ENCODE measurements around the gene KRTAP5-4. TPM values are rescaled to one million over a fixed set of nuclear protein-coding genes. Genes with fewer than 3 reads are reported as not detected.
"Not testable (repeated sequence)": the region's sequence is repeated elsewhere in the genome, so short reads cannot be mapped to it uniquely, and the experiment has no call there.

KRTAP5-4 gene
- total and polyA plus RNA-seq, 2 donors (not counting 1 experiment from before 2014, with no cell fraction given) = not detected

- no peak overlapping the region for H3K4me3 ChIP-seq (ENCODE audit: control extremely low read depth in 1 of 5, extremely low read depth in 1 of 5, insufficient read depth in 1 of 5, low read depth in 2 of 5, low read length in 4 of 5)
- no peak overlapping the region for H2AFZ ChIP-seq (ENCODE audit: insufficient read depth, low read depth, low read length, poor library complexity, severe bottlenecking)
- Mint-ChIP-seq H3K9me3 (ENCODE audit: insufficient read depth) (no peaks in the 10 kb centered on the region), H3K4me3 (no peak overlapping the region), H3K27ac (no peak overlapping the region), H3K4me1 (no peaks in the 10 kb centered on the region), H3K27me3 (peaks cover 27% of the 10 kb centered on the region)
- no peak for DNase-seq
- H3K9ac ChIP-seq (ENCODE audit: low read length) = no peak overlapping the region
- H3K4me1 ChIP-seq (ENCODE audit: control insufficient read depth in 2 of 2, insufficient read depth in 2 of 2, low read length in 2 of 2) = no peaks in the 10 kb centered on the region
- POLR2A ChIA-PET = no interaction called here
- no peaks in the 10 kb centered on the region for H3K79me2 ChIP-seq (ENCODE audit: control insufficient read depth, insufficient read depth, low read length)
- no peak overlapping the region for H3K4me2 ChIP-seq (replicated peaks; ENCODE audit: low read depth, low read length, poor library complexity, severe bottlenecking)
- H3K36me3 ChIP-seq (replicated peaks in 1 of 2; ENCODE audit: control extremely low read depth in 1 of 2, control insufficient read depth in 1 of 2, extremely low read depth in 1 of 2, insufficient read depth in 2 of 2, low read length in 1 of 2) = no peaks in the 10 kb centered on the region
- no peak for TF ChIP-seq EZH2 (IDR thresholded peaks at IDR 0.05; ENCODE audit: borderline replicate concordance, insufficient read depth, low read depth, low read length, poor library complexity, severe bottlenecking)
- no peak for TF ChIP-seq CTCF (IDR thresholded peaks at IDR 0.05)
- intact Hi-C loops (cut with micrococcal nuclease) = no loop called here
- peaks cover 0 to 19% (median 2%) of the 10 kb centered on the region in 4 experiments for H3K27me3 ChIP-seq (replicated peaks in 1 of 4; ENCODE audit: control extremely low read depth in 1 of 4, control insufficient read depth in 3 of 4, insufficient read depth in 4 of 4, low read length in 3 of 4)
- H4K20me1 ChIP-seq (ENCODE audit: control insufficient read depth, insufficient read depth, low read length, poor library complexity, severe bottlenecking) = no peaks in the 10 kb centered on the region
- no peak for ATAC-seq (ENCODE audit: low read depth)
- H3K27ac ChIP-seq (ENCODE audit: low read length in 2 of 2) = no peak overlapping the region
- peaks cover 0 to under 1% (median 0%) of the 10 kb centered on the region in 3 donors for H3K9me3 ChIP-seq (ENCODE audit: control extremely low read depth in 1 of 3, control insufficient read depth in 2 of 3, insufficient read depth in 1 of 3, low read length in 2 of 3)
- CTCF ChIA-PET = no interaction called here
- 100% methylated on average over 4 of the region's 8 CpGs for WGBS (ENCODE audit: insufficient coverage)
These were observed 43.4 kb upstream of the KRTAP5-4 start for GRCh38 chr11:1665313-1665712.

- H3K4me1 ChIP-seq (ENCODE audit: control insufficient read depth in 2 of 2, insufficient read depth in 2 of 2, low read length in 2 of 2); H3K4me2 ChIP-seq (replicated peaks; ENCODE audit: low read depth, low read length, poor library complexity, severe bottlenecking); H3K4me3 ChIP-seq (ENCODE audit: control extremely low read depth in 1 of 5, extremely low read depth in 1 of 5, insufficient read depth in 1 of 5, low read depth in 2 of 5, low read length in 4 of 5); POLR2A ChIA-PET; H3K9me3 Mint-ChIP-seq (ENCODE audit: insufficient read depth); H3K4me3 Mint-ChIP-seq; H2AFZ ChIP-seq (ENCODE audit: insufficient read depth, low read depth, low read length, poor library complexity, severe bottlenecking); DNase-seq; H3K27ac ChIP-seq (ENCODE audit: low read length in 2 of 2); H3K27ac Mint-ChIP-seq; H3K9ac ChIP-seq (ENCODE audit: low read length); H3K4me1 Mint-ChIP-seq; H3K9me3 ChIP-seq (ENCODE audit: control extremely low read depth in 1 of 3, control insufficient read depth in 2 of 3, insufficient read depth in 1 of 3, low read length in 2 of 3); H3K36me3 ChIP-seq (replicated peaks in 1 of 2; ENCODE audit: control extremely low read depth in 1 of 2, control insufficient read depth in 1 of 2, extremely low read depth in 1 of 2, insufficient read depth in 2 of 2, low read length in 1 of 2); ATAC-seq (ENCODE audit: low read depth); intact Hi-C loops (cut with micrococcal nuclease); H4K20me1 ChIP-seq (ENCODE audit: control insufficient read depth, insufficient read depth, low read length, poor library complexity, severe bottlenecking); H3K79me2 ChIP-seq (ENCODE audit: control insufficient read depth, insufficient read depth, low read length); CTCF ChIA-PET: not testable (repeated sequence)
- no CpG with 5 or more reads among the region's 18 CpGs for WGBS (ENCODE audit: insufficient coverage)
- H3K27me3 ChIP-seq (replicated peaks in 1 of 4; ENCODE audit: control extremely low read depth in 1 of 4, control insufficient read depth in 3 of 4, insufficient read depth in 4 of 4, low read length in 3 of 4) = peaks cover 0 to 18% (median 0%) of the 10 kb centered on the region in 4 experiments
- peaks cover 24% of the 10 kb centered on the region for H3K27me3 Mint-ChIP-seq
These were observed 40.9 kb upstream of the KRTAP5-4 start for GRCh38 chr11:1662699-1663283.

- H3K27me3 ChIP-seq (replicated peaks in 1 of 4; ENCODE audit: control extremely low read depth in 1 of 4, control insufficient read depth in 3 of 4, insufficient read depth in 4 of 4, low read length in 3 of 4) = peaks cover 0 to 14% (median 0%) of the 10 kb centered on the region in 4 experiments
- H3K9me3 Mint-ChIP-seq (ENCODE audit: insufficient read depth); CTCF ChIA-PET; ATAC-seq (ENCODE audit: low read depth); H4K20me1 ChIP-seq (ENCODE audit: control insufficient read depth, insufficient read depth, low read length, poor library complexity, severe bottlenecking); H3K4me3 Mint-ChIP-seq; intact Hi-C loops (cut with micrococcal nuclease); H3K79me2 ChIP-seq (ENCODE audit: control insufficient read depth, insufficient read depth, low read length); H3K27ac ChIP-seq (ENCODE audit: low read length in 2 of 2); H2AFZ ChIP-seq (ENCODE audit: insufficient read depth, low read depth, low read length, poor library complexity, severe bottlenecking); H3K9ac ChIP-seq (ENCODE audit: low read length); DNase-seq; H3K36me3 ChIP-seq (replicated peaks in 1 of 2; ENCODE audit: control extremely low read depth in 1 of 2, control insufficient read depth in 1 of 2, extremely low read depth in 1 of 2, insufficient read depth in 2 of 2, low read length in 1 of 2); H3K4me2 ChIP-seq (replicated peaks; ENCODE audit: low read depth, low read length, poor library complexity, severe bottlenecking); H3K4me3 ChIP-seq (ENCODE audit: control extremely low read depth in 1 of 5, extremely low read depth in 1 of 5, insufficient read depth in 1 of 5, low read depth in 2 of 5, low read length in 4 of 5); H3K9me3 ChIP-seq (ENCODE audit: control extremely low read depth in 1 of 3, control insufficient read depth in 2 of 3, insufficient read depth in 1 of 3, low read length in 2 of 3); H3K4me1 Mint-ChIP-seq; POLR2A ChIA-PET; H3K4me1 ChIP-seq (ENCODE audit: control insufficient read depth in 2 of 2, insufficient read depth in 2 of 2, low read length in 2 of 2); H3K27ac Mint-ChIP-seq: not testable (repeated sequence)
- peaks cover 25% of the 10 kb centered on the region for H3K27me3 Mint-ChIP-seq
- WGBS (ENCODE audit: insufficient coverage) = 2% methylated on average over 6 of the region's 25 CpGs
These were observed 39.7 kb upstream of the KRTAP5-4 start for GRCh38 chr11:1661454-1662269.

Measured in B cell (primary cell).